ENCODE measurements around the gene RAD51B. TPM values are rescaled to one million over a fixed set of nuclear protein-coding genes. Genes with fewer than 3 reads are reported as not detected.

Gene RAD51B
- total and polyA plus RNA-seq, 7 donors: 2.4 to 24.4 (median 7.1) TPM

- Histone ChIP-seq H3K27me3 (no peaks in the 10 kb centered on the region), H3K4me3 (no peak overlapping the region), H3K4me1 (peaks cover 0 to 25% (median 13%) of the 10 kb centered on the region in 4 donors), H3K27ac (peak overlapping the region; percentile 49 to 70 (median 60)), H3K36me3 (no peaks in the 10 kb centered on the region), H3K9me3 (no peaks in the 10 kb centered on the region)
- peak; percentile 89 for DNase-seq
- 69 to 88% methylated on average over 10 of the region's 10 CpGs for WGBS, 2 donors
- no peak for TF ChIP-seq POLR2A (IDR thresholded peaks at IDR 0.05)
- TF ChIP-seq EP300 (IDR thresholded peaks at IDR 0.05): peak in 3 of 4 donors; percentile 46 to 66 (median 48)
- peak; percentile 67 to 84 (median 76) for TF ChIP-seq POLR2AphosphoS5 (IDR thresholded peaks at IDR 0.05)
- no peak for TF ChIP-seq CTCF (IDR thresholded peaks at IDR 0.05)
- intact Hi-C loops (cut with DNase I): no loop called here
Measured at GRCh38 chr14:68476212-68477109, 656.9 kb downstream of the RAD51B start.

- peak overlapping the region; percentile 49 to 70 (median 60) for H3K27ac ChIP-seq
- no peaks in the 10 kb centered on the region for H3K27me3 ChIP-seq
- TF ChIP-seq EP300 (IDR thresholded peaks at IDR 0.05) (no peak), POLR2AphosphoS5 (IDR thresholded peaks at IDR 0.05) (no peak), CTCF (IDR thresholded peaks at IDR 0.05) (no peak), POLR2A (IDR thresholded peaks at IDR 0.05) (no peak)
- no peaks in the 10 kb centered on the region for H3K9me3 ChIP-seq
- no peak overlapping the region for H3K4me3 ChIP-seq
- H3K36me3 ChIP-seq: no peaks in the 10 kb centered on the region
- no peak for DNase-seq
- intact Hi-C loops (cut with DNase I): no loop called here
- 97 to 98% methylated on average over 4 of the region's 4 CpGs for WGBS, 2 donors
- peaks cover 0 to 25% (median 13%) of the 10 kb centered on the region in 4 donors for H3K4me1 ChIP-seq
Measured at GRCh38 chr14:68477110-68477455, 657.5 kb downstream of the RAD51B start.

GRCh38 chr14:68477461-68478085 lies 658.0 kb downstream of the RAD51B start:
- 89 to 96% methylated on average over 8 of the region's 8 CpGs for WGBS, 2 donors
- Histone ChIP-seq H3K27me3 (no peaks in the 10 kb centered on the region), H3K4me1 (peaks cover 0 to 28% (median 13%) of the 10 kb centered on the region in 4 donors), H3K27ac (peak overlapping the region in 3 of 4 donors; percentile 55 to 70 (median 64)), H3K36me3 (no peaks in the 10 kb centered on the region), H3K9me3 (no peaks in the 10 kb centered on the region), H3K4me3 (no peak overlapping the region)
- no peak for DNase-seq
- TF ChIP-seq POLR2AphosphoS5 (IDR thresholded peaks at IDR 0.05) (no peak), EP300 (IDR thresholded peaks at IDR 0.05) (no peak), POLR2A (IDR thresholded peaks at IDR 0.05) (no peak), CTCF (IDR thresholded peaks at IDR 0.05) (no peak)
- intact Hi-C loops (cut with DNase I): no loop called here

- H3K9me3 ChIP-seq: no peaks in the 10 kb centered on the region
- H3K4me1 ChIP-seq: peaks cover 0 to 33% (median 17%) of the 10 kb centered on the region in 4 donors
- DNase-seq: no peak
- intact Hi-C loops (cut with DNase I): no loop called here
- H3K27me3 ChIP-seq: no peaks in the 10 kb centered on the region
- WGBS, 2 donors: 31 to 82% methylated on average over 3 of the region's 3 CpGs
- no peaks in the 10 kb centered on the region for H3K36me3 ChIP-seq
- no peak overlapping the region for H3K27ac ChIP-seq
- TF ChIP-seq EP300 (IDR thresholded peaks at IDR 0.05) (no peak), POLR2A (IDR thresholded peaks at IDR 0.05) (no peak), POLR2AphosphoS5 (IDR thresholded peaks at IDR 0.05) (no peak), CTCF (IDR thresholded peaks at IDR 0.05) (no peak)
- no peak overlapping the region for H3K4me3 ChIP-seq
Measured at GRCh38 chr14:68479247-68479646, 659.7 kb downstream of the RAD51B start.
